Measurements from ENCODE around the gene TCERG1L.

Gene TCERG1L

GRCh38 chr10:131259535-131259934, 52.0 kb downstream of the TCERG1L start:
- Histone ChIP-seq H3K27ac (no peak overlapping the region), H3K4me3 (no peak overlapping the region)
- DNase-seq (ENCODE audit: low spot score): no peak
- no peak for TF ChIP-seq CTCF (IDR thresholded peaks at IDR 0.05)

- no peak overlapping the region for H3K4me3 ChIP-seq
- DNase-seq (ENCODE audit: low spot score): no peak
- TF ChIP-seq CTCF (IDR thresholded peaks at IDR 0.05): no peak
- no peak overlapping the region for H3K27ac ChIP-seq
Measured at GRCh38 chr10:131258256-131258655, 53.3 kb downstream of the TCERG1L start.

- TF ChIP-seq CTCF (IDR thresholded peaks at IDR 0.05): no peak
- DNase-seq (ENCODE audit: low spot score): no peak
- Histone ChIP-seq H3K4me3 (no peak overlapping the region), H3K27ac (no peak overlapping the region)
Measured at GRCh38 chr10:131257027-131257426, 54.5 kb downstream of the TCERG1L start.

- no peak for TF ChIP-seq CTCF (IDR thresholded peaks at IDR 0.05)
- DNase-seq (ENCODE audit: low spot score): no peak
- H3K4me3 ChIP-seq: no peak overlapping the region
- H3K27ac ChIP-seq: no peak overlapping the region
Measured at GRCh38 chr10:131254859-131255252, 56.7 kb downstream of the TCERG1L start.

- DNase-seq (ENCODE audit: low spot score): no peak
- no peak for TF ChIP-seq CTCF (IDR thresholded peaks at IDR 0.05)
- Histone ChIP-seq H3K4me3 (no peak overlapping the region), H3K27ac (no peak overlapping the region)
Measured at GRCh38 chr10:131253931-131254858, 57.3 kb downstream of the TCERG1L start.

- Histone ChIP-seq H3K4me3 (no peak overlapping the region), H3K27ac (no peak overlapping the region)
- DNase-seq (ENCODE audit: low spot score): no peak
- TF ChIP-seq CTCF (IDR thresholded peaks at IDR 0.05): no peak
Measured at GRCh38 chr10:131252567-131253276, 58.8 kb downstream of the TCERG1L start.

Measured in coronary artery (tissue), 2 donors.